ENCODE results near the gene NRXN3.

The NRXN3 gene

GRCh38 chr14:79573486-79573885 lies 1403.3 kb downstream of the NRXN3 start:
- no peaks in the 10 kb centered on the region for H3K36me3 ChIP-seq (ENCODE audit: control insufficient read depth, insufficient read depth, low read length)
- 100% methylated on average over 1 of the region's 2 CpGs for WGBS, 2 experiments (ENCODE audit: insufficient coverage in 2 of 2)
- no peaks in the 10 kb centered on the region for H3K9me3 ChIP-seq (ENCODE audit: control insufficient read depth, low read length)
- peaks cover 7% of the 10 kb centered on the region for H3K4me1 ChIP-seq (ENCODE audit: control insufficient read depth, insufficient read depth, low read length, poor library complexity, severe bottlenecking)
- H3K4me3 ChIP-seq (ENCODE audit: extremely low read depth, insufficient read depth, low read length, poor library complexity, severe bottlenecking), result no peak overlapping the region
- no peak overlapping the region for H3K27ac ChIP-seq (ENCODE audit: low read depth, low read length, severe bottlenecking)

- no peaks in the 10 kb centered on the region for H3K9me3 ChIP-seq (ENCODE audit: control insufficient read depth, low read length)
- H3K27ac ChIP-seq (ENCODE audit: low read depth, low read length, severe bottlenecking), result no peak overlapping the region
- WGBS, 2 experiments (ENCODE audit: insufficient coverage in 2 of 2), result 50 to 54% methylated on average over 2 of the region's 4 CpGs
- H3K36me3 ChIP-seq (ENCODE audit: control insufficient read depth, insufficient read depth, low read length), result no peaks in the 10 kb centered on the region
- peaks cover 6% of the 10 kb centered on the region for H3K4me1 ChIP-seq (ENCODE audit: control insufficient read depth, insufficient read depth, low read length, poor library complexity, severe bottlenecking)
- H3K4me3 ChIP-seq (ENCODE audit: extremely low read depth, insufficient read depth, low read length, poor library complexity, severe bottlenecking), result no peak overlapping the region
These were observed 1404.9 kb downstream of the NRXN3 start for GRCh38 chr14:79575032-79575431.

- no peaks in the 10 kb centered on the region for H3K36me3 ChIP-seq (ENCODE audit: control insufficient read depth, insufficient read depth, low read length)
- H3K4me3 ChIP-seq (ENCODE audit: extremely low read depth, insufficient read depth, low read length, poor library complexity, severe bottlenecking), result no peak overlapping the region
- H3K9me3 ChIP-seq (ENCODE audit: control insufficient read depth, low read length), result no peaks in the 10 kb centered on the region
- WGBS, 2 experiments (ENCODE audit: insufficient coverage in 2 of 2), result 86 to 100% methylated on average over 1 of the region's 4 CpGs
- no peak overlapping the region for H3K27ac ChIP-seq (ENCODE audit: low read depth, low read length, severe bottlenecking)
- peaks cover 6% of the 10 kb centered on the region for H3K4me1 ChIP-seq (ENCODE audit: control insufficient read depth, insufficient read depth, low read length, poor library complexity, severe bottlenecking)
These were observed 1406.3 kb downstream of the NRXN3 start for GRCh38 chr14:79576424-79576823.

GRCh38 chr14:79578470-79578869 lies 1408.3 kb downstream of the NRXN3 start:
- 80 to 93% methylated on average over 2 of the region's 3 CpGs for WGBS, 2 experiments (ENCODE audit: insufficient coverage in 2 of 2)
- no peak overlapping the region for H3K27ac ChIP-seq (ENCODE audit: low read depth, low read length, severe bottlenecking)
- no peaks in the 10 kb centered on the region for H3K36me3 ChIP-seq (ENCODE audit: control insufficient read depth, insufficient read depth, low read length)
- H3K4me1 ChIP-seq (ENCODE audit: control insufficient read depth, insufficient read depth, low read length, poor library complexity, severe bottlenecking), result peaks cover 6% of the 10 kb centered on the region
- no peak overlapping the region for H3K4me3 ChIP-seq (ENCODE audit: extremely low read depth, insufficient read depth, low read length, poor library complexity, severe bottlenecking)
- H3K9me3 ChIP-seq (ENCODE audit: control insufficient read depth, low read length), result no peaks in the 10 kb centered on the region

GRCh38 chr14:79580414-79580813 lies 1410.2 kb downstream of the NRXN3 start:
- no peak overlapping the region for H3K4me3 ChIP-seq (ENCODE audit: extremely low read depth, insufficient read depth, low read length, poor library complexity, severe bottlenecking)
- peak overlapping the region; percentile 54 for H3K27ac ChIP-seq (ENCODE audit: low read depth, low read length, severe bottlenecking)
- H3K36me3 ChIP-seq (ENCODE audit: control insufficient read depth, insufficient read depth, low read length), result no peaks in the 10 kb centered on the region
- H3K4me1 ChIP-seq (ENCODE audit: control insufficient read depth, insufficient read depth, low read length, poor library complexity, severe bottlenecking), result peaks cover 15% of the 10 kb centered on the region
- WGBS, 2 experiments (ENCODE audit: insufficient coverage in 2 of 2), result 36 to 100% methylated on average over 1 to 2 of the region's 2 CpGs
- no peaks in the 10 kb centered on the region for H3K9me3 ChIP-seq (ENCODE audit: control insufficient read depth, low read length)

- no peaks in the 10 kb centered on the region for H3K9me3 ChIP-seq (ENCODE audit: control insufficient read depth, low read length)
- H3K4me1 ChIP-seq (ENCODE audit: control insufficient read depth, insufficient read depth, low read length, poor library complexity, severe bottlenecking), result peaks cover 19% of the 10 kb centered on the region
- H3K27ac ChIP-seq (ENCODE audit: low read depth, low read length, severe bottlenecking), result peak overlapping the region; percentile 54
- WGBS, 2 experiments (ENCODE audit: insufficient coverage in 2 of 2), result 84 to 100% methylated on average over 2 to 3 of the region's 4 CpGs
- no peak overlapping the region for H3K4me3 ChIP-seq (ENCODE audit: extremely low read depth, insufficient read depth, low read length, poor library complexity, severe bottlenecking)
- H3K36me3 ChIP-seq (ENCODE audit: control insufficient read depth, insufficient read depth, low read length), result no peaks in the 10 kb centered on the region
These were observed 1410.7 kb downstream of the NRXN3 start for GRCh38 chr14:79580906-79581305.

GRCh38 chr14:79581912-79582576 lies 1411.9 kb downstream of the NRXN3 start:
- Histone ChIP-seq H3K36me3 (ENCODE audit: control insufficient read depth, insufficient read depth, low read length) (no peaks in the 10 kb centered on the region), H3K4me3 (ENCODE audit: extremely low read depth, insufficient read depth, low read length, poor library complexity, severe bottlenecking) (no peak overlapping the region), H3K27ac (ENCODE audit: low read depth, low read length, severe bottlenecking) (peak overlapping the region; percentile 57), H3K9me3 (ENCODE audit: control insufficient read depth, low read length) (no peaks in the 10 kb centered on the region), H3K4me1 (ENCODE audit: control insufficient read depth, insufficient read depth, low read length, poor library complexity, severe bottlenecking) (peaks cover 19% of the 10 kb centered on the region)
- WGBS, 2 experiments (ENCODE audit: insufficient coverage in 2 of 2), result no CpG with 5 or more reads among the region's 4 CpGs

GRCh38 chr14:79583738-79584408 lies 1413.7 kb downstream of the NRXN3 start:
- 100% methylated on average over 1 of the region's 4 CpGs for WGBS, 2 experiments (ENCODE audit: insufficient coverage in 2 of 2)

GRCh38 chr14:79584679-79585078 lies 1414.5 kb downstream of the NRXN3 start:
- Histone ChIP-seq H3K36me3 (ENCODE audit: control insufficient read depth, insufficient read depth, low read length) (no peaks in the 10 kb centered on the region), H3K4me3 (ENCODE audit: extremely low read depth, insufficient read depth, low read length, poor library complexity, severe bottlenecking) (no peak overlapping the region), H3K9me3 (ENCODE audit: control insufficient read depth, low read length) (no peaks in the 10 kb centered on the region), H3K27ac (ENCODE audit: low read depth, low read length, severe bottlenecking) (no peak overlapping the region), H3K4me1 (ENCODE audit: control insufficient read depth, insufficient read depth, low read length, poor library complexity, severe bottlenecking) (peaks cover 14% of the 10 kb centered on the region)
- 88% methylated on average over 1 of the region's 2 CpGs for WGBS, 2 experiments (ENCODE audit: insufficient coverage in 2 of 2)

More at GRCh38 chr14:79583738-79584408, 1413.7 kb downstream of the NRXN3 start:
- no peak overlapping the region for H3K4me3 ChIP-seq (ENCODE audit: extremely low read depth, insufficient read depth, low read length, poor library complexity, severe bottlenecking)
- H3K27ac ChIP-seq (ENCODE audit: low read depth, low read length, severe bottlenecking), result no peak overlapping the region
- peaks cover 14% of the 10 kb centered on the region for H3K4me1 ChIP-seq (ENCODE audit: control insufficient read depth, insufficient read depth, low read length, poor library complexity, severe bottlenecking)
- H3K36me3 ChIP-seq (ENCODE audit: control insufficient read depth, insufficient read depth, low read length), result no peaks in the 10 kb centered on the region
- no peaks in the 10 kb centered on the region for H3K9me3 ChIP-seq (ENCODE audit: control insufficient read depth, low read length)

GRCh38 chr14:79585845-79586244 lies 1415.7 kb downstream of the NRXN3 start:
- no peaks in the 10 kb centered on the region for H3K9me3 ChIP-seq (ENCODE audit: control insufficient read depth, low read length)
- WGBS, 2 experiments (ENCODE audit: insufficient coverage in 2 of 2), result 91 to 93% methylated on average over 4 of the region's 4 CpGs
- H3K4me1 ChIP-seq (ENCODE audit: control insufficient read depth, insufficient read depth, low read length, poor library complexity, severe bottlenecking), result peaks cover 14% of the 10 kb centered on the region
- no peaks in the 10 kb centered on the region for H3K36me3 ChIP-seq (ENCODE audit: control insufficient read depth, insufficient read depth, low read length)
- no peak overlapping the region for H3K27ac ChIP-seq (ENCODE audit: low read depth, low read length, severe bottlenecking)
- no peak overlapping the region for H3K4me3 ChIP-seq (ENCODE audit: extremely low read depth, insufficient read depth, low read length, poor library complexity, severe bottlenecking)

GRCh38 chr14:79586416-79586815 lies 1416.2 kb downstream of the NRXN3 start:
- H3K9me3 ChIP-seq (ENCODE audit: control insufficient read depth, low read length), result no peaks in the 10 kb centered on the region
- 93 to 100% methylated on average over 4 of the region's 5 CpGs for WGBS, 2 experiments (ENCODE audit: insufficient coverage in 2 of 2)

More at GRCh38 chr14:79586416-79586815, 1416.2 kb downstream of the NRXN3 start:
- Histone ChIP-seq H3K36me3 (ENCODE audit: control insufficient read depth, insufficient read depth, low read length) (no peaks in the 10 kb centered on the region), H3K4me3 (ENCODE audit: extremely low read depth, insufficient read depth, low read length, poor library complexity, severe bottlenecking) (no peak overlapping the region), H3K4me1 (ENCODE audit: control insufficient read depth, insufficient read depth, low read length, poor library complexity, severe bottlenecking) (peaks cover 14% of the 10 kb centered on the region), H3K27ac (ENCODE audit: low read depth, low read length, severe bottlenecking) (no peak overlapping the region)

All from mesodermal cell (in vitro differentiated cells).